AG09319 (cell line): Measurements from ENCODE around the gene DOK6.

Source experiments
- DNase-seq: peaks from one replicate; pipeline ENCODE4 v3.0.0-alpha.2; 2010; ENCODE audit warnings: low read depth; ENCODE audit errors: extremely low read depth
- CTCF ChIP-seq: IDR thresholded peaks from 2 replicates; pipeline ENCODE4 v1.5.1; 2011; ENCODE audit warnings: low read depth, mild to moderate bottlenecking, inconsistent platforms, low read length, moderate library complexity

The DOK6 gene

GRCh38 chr18:69626643-69627242, 226.1 kb downstream of the DOK6 start:
- no peak for DNase-seq
- TF ChIP-seq CTCF = no peak

GRCh38 chr18:69628774-69629359, 228.2 kb downstream of the DOK6 start:
- no peak for DNase-seq
- no peak for TF ChIP-seq CTCF

GRCh38 chr18:69631281-69631680, 230.6 kb downstream of the DOK6 start:
- no peak for TF ChIP-seq CTCF

GRCh38 chr18:69635482-69635881, 234.8 kb downstream of the DOK6 start:
- TF ChIP-seq CTCF = no peak
- DNase-seq = no peak

More at GRCh38 chr18:69631281-69631680, 230.6 kb downstream of the DOK6 start:
- DNase-seq = no peak

GRCh38 chr18:69636529-69637301, 236.0 kb downstream of the DOK6 start:
- DNase-seq = no peak

GRCh38 chr18:69638056-69638455, 237.4 kb downstream of the DOK6 start:
- TF ChIP-seq CTCF = no peak
- no peak for DNase-seq

More at GRCh38 chr18:69636529-69637301, 236.0 kb downstream of the DOK6 start:
- TF ChIP-seq CTCF = no peak; the same call in 1 of the 2 replicates

- no peak for DNase-seq
- no peak for TF ChIP-seq CTCF
These were observed 247.0 kb downstream of the DOK6 start for GRCh38 chr18:69647702-69648101.
